RWPE1 (cell line): ENCODE data around the gene ATXN7L3.

Experiments used
- CTCF ChIA-PET: fragments of 350-600 bp; sonication (Branson Sonifier 250); formaldehyde crosslinking; extraction: SDS; loops from one replicate; lab custom pipeline; 2021; lab: Yijun Ruan, JAX
- POLR2A ChIA-PET: fragments of 400-600 bp; formaldehyde crosslinking; extraction: SDS; loops from one replicate; lab custom pipeline; 2020; ENCODE audit warnings: antibody characterized with exemption; ENCODE audit not compliant: low non-redundant PET; lab: Yijun Ruan, JAX
- DNase-seq: peaks from one replicate; pipeline ENCODE4 v3.0.0; 2012; ENCODE audit warnings: low spot score
- H3K27ac ChIP-seq: fragments of 450-650 bp; 2 replicates; pipeline ENCODE4 v1.5.1; 2017
- TF ChIP-seq, protein P1 (sequence below): fragments of 450-650 bp; conservative IDR thresholded peaks from 2 replicates; pipeline ENCODE4 v1.5.1; 2017; ENCODE audit warnings: low read depth, mild to moderate bottlenecking

Gene ATXN7L3

GRCh38 chr17:44222112-44222869 lies 22.6 kb upstream of the ATXN7L3 start:
- DNase-seq: peak; percentile 60
- peak overlapping the region; percentile 99 for H3K27ac ChIP-seq
- POLR2A ChIA-PET: interaction anchor here (0.5 to 1.4 kb wide), 6 partner anchors 75 to 930 kb away, joined by 3 to 4 read pairs (median 3); no protein-coding TSS in a partner anchor

DNA sequence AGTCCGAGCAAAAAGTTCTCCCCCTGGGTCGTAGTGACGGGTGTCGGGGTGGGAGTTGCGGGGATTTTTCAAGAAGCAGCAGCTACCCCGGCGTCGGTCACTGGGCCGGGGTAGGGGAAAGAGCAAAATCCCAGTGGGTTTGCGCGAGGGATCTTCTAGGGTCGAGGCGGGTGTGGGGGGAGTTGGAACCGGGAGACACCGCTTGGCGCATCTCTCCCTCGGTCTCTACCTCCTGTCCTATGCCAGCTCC lies 22.1 kb upstream of the ATXN7L3 start:
- peak; percentile 18 for DNase-seq
- ChIA-PET CTCF (interaction anchor here (0.6 to 1.0 kb wide), 6 partner anchors 104 to 671 kb away, joined by 3 to 5 read pairs (median 4); partner anchors contain the start of gene GRN), POLR2A (interaction anchor here (0.5 to 1.4 kb wide), 6 partner anchors 33 to 930 kb away, joined by 3 to 4 read pairs (median 3); no protein-coding TSS in a partner anchor)
- TF ChIP-seq, protein P1, sequence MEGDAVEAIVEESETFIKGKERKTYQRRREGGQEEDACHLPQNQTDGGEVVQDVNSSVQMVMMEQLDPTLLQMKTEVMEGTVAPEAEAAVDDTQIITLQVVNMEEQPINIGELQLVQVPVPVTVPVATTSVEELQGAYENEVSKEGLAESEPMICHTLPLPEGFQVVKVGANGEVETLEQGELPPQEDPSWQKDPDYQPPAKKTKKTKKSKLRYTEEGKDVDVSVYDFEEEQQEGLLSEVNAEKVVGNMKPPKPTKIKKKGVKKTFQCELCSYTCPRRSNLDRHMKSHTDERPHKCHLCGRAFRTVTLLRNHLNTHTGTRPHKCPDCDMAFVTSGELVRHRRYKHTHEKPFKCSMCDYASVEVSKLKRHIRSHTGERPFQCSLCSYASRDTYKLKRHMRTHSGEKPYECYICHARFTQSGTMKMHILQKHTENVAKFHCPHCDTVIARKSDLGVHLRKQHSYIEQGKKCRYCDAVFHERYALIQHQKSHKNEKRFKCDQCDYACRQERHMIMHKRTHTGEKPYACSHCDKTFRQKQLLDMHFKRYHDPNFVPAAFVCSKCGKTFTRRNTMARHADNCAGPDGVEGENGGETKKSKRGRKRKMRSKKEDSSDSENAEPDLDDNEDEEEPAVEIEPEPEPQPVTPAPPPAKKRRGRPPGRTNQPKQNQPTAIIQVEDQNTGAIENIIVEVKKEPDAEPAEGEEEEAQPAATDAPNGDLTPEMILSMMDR: no peak
- H3K27ac ChIP-seq: peak overlapping the region; percentile 99

More at GRCh38 chr17:44222112-44222869, 22.6 kb upstream of the ATXN7L3 start:
- CTCF ChIA-PET: interaction anchor here (0.7 kb wide), 3 partner anchors 126 to 671 kb away, joined by 3 to 5 read pairs (median 5); no protein-coding TSS in a partner anchor
- TF ChIP-seq, protein P1: peak; percentile 39

- DNase-seq: peak; percentile 70
- CTCF ChIA-PET: interaction anchor here (0.5 to 1.0 kb wide), 7 partner anchors 14 to 458 kb away, joined by 3 to 6 read pairs (median 3); partner anchors contain the start of gene GRN
- POLR2A ChIA-PET: interaction anchor here (0.5 to 1.4 kb wide), 6 partner anchors 34 to 931 kb away, joined by 3 to 4 read pairs (median 3); no protein-coding TSS in a partner anchor
- TF ChIP-seq, protein P1: no peak
- peak overlapping the region; percentile 99 for H3K27ac ChIP-seq
Observed at GRCh38 chr17:44221084-44221861, 21.6 kb upstream of the ATXN7L3 start.

DNA sequence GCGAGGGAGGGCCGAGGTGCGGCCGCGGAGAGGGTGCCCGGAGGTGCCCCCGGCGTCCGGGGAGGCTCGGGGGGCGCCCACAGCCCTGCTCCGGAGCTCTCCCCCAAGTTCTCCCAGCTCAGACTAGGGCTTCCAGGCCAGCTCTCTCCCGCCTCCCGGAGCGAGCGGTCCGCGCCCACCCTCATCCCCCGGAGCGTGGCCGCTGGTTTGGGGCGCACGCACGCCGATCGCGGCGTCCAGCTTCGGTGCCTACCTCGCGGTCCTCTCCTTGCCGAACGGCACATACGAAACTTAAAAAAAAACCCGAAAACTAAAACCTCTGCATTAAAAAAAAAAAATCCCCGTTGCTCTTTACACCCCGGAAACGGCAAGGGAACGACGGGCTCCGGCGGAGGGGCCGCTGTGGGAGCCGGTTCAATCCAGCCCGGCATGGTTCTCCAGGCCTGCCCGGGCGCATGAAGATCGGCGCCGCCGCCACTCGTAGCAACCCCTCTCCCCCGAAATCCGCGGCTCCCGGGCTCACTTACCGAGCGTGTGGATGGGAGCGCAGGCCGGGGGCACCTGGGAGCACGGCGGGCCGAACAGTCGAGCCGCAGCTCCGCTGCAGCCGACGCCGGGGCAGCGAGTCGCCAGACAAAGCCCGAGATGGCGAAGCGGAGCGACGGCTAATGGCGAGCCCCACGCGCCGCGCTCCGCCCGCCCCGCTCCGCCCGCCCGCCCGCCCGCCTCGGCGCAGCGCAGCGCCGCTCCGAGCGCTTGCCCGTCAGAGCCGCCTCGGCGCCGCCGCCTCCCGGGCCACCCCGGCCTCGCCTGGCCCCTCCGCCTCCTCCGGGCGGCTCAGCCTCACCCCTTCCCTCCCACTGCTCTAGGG lies 20.8 kb upstream of the ATXN7L3 start:
- DNase-seq: peak; percentile 38
- TF ChIP-seq, protein P1: no peak
- POLR2A ChIA-PET: interaction anchor here (1.4 kb wide), 1 partner anchor 106 kb away, joined by 3 read pairs; no protein-coding TSS in a partner anchor
- H3K27ac ChIP-seq: peak overlapping the region; percentile 99
- CTCF ChIA-PET: interaction anchor here (0.5 to 1.1 kb wide), 7 partner anchors 10 to 130 kb away, joined by 3 to 6 read pairs (median 3); no protein-coding TSS in a partner anchor

DNA sequence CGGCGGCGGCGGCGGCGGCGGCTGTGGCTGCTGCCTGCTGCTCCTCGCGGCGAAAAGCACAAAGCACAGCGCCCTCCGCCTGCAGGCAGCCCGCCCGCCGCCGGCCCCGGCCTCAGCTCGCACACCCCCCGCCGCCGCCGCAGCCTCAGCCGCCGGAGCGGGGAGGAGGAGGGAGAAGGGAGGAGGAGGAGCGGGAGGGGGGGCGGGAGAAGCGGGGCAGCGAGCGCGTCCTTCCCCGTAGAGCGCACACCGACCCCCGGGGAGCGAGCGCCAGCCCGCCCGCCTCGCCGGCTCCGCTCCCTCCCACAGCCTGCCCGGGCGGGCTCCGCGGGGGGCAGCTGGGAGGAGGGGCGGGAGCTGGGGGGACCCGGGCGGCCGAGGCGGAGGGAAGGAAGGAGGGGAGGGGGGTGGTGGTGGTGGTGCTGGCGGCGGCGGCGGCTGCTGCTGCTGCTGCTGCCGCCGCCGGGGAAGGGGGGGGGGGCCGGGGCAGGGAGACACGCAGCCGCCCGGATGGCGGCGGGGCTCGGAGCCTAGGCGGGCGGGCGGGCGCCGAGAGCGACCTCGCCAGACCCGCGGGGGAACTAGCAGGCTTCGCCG lies 20.0 kb upstream of the ATXN7L3 start, which contains the start of gene UBTF:
UBTF (minus strand) TSS at position 60 of the 597 bp plus-strand sequence. CDS start 1,446 bp downstream, outside the sequence.
- TF ChIP-seq, protein P1: no peak
- peak within 1 kb of the TSS; percentile 99 for H3K27ac ChIP-seq
- ChIA-PET POLR2A (no interaction called here), CTCF (interaction anchor here (0.6 to 1.1 kb wide), 5 partner anchors 9 to 111 kb away, joined by 3 read pairs; no protein-coding TSS in a partner anchor)
- peak; percentile 40 for DNase-seq
